ENCODE results near the gene CBL. TPM values are rescaled to one million over a fixed set of nuclear protein-coding genes. Genes with fewer than 3 reads are reported as not detected.

The CBL gene
- total RNA-seq, 1 experiment from 2014 or later = 52.7 TPM

DNA sequence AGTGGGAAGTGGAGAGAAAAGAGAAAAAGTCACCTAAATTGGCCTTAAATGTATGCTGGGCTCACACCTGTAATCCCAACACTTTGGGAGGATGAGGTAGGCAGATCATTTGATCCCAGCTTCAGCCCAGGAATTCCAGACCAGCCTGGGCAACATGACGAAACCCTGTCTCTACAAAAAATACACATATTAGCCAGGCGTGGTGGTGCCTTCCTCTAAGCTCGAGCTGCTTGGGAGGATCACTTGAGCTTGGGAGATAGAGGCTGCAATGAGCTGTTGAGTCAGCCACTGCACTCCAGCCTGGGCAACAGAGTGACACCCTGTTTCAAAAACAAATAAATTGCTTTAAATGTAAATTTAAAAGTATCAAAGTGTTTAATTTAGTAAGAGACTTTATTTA is 3.9 kb downstream of the CBL start:
- TF ChIP-seq, protein P1, sequence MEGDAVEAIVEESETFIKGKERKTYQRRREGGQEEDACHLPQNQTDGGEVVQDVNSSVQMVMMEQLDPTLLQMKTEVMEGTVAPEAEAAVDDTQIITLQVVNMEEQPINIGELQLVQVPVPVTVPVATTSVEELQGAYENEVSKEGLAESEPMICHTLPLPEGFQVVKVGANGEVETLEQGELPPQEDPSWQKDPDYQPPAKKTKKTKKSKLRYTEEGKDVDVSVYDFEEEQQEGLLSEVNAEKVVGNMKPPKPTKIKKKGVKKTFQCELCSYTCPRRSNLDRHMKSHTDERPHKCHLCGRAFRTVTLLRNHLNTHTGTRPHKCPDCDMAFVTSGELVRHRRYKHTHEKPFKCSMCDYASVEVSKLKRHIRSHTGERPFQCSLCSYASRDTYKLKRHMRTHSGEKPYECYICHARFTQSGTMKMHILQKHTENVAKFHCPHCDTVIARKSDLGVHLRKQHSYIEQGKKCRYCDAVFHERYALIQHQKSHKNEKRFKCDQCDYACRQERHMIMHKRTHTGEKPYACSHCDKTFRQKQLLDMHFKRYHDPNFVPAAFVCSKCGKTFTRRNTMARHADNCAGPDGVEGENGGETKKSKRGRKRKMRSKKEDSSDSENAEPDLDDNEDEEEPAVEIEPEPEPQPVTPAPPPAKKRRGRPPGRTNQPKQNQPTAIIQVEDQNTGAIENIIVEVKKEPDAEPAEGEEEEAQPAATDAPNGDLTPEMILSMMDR (IDR thresholded peaks at IDR 0.05; ENCODE audit: insufficient read depth in 1 of 2, low read depth in 1 of 2, low read length in 1 of 2, severe bottlenecking in 1 of 2, unreplicated experiment in 1 of 2) = no peak
- peaks cover 5% of the 10 kb centered on the region for H3K36me3 Mint-ChIP-seq (ENCODE audit: insufficient read depth, unreplicated experiment)
- H3K4me1 Mint-ChIP-seq (ENCODE audit: low read depth, unreplicated experiment) = peaks cover 30% of the 10 kb centered on the region
- H3K4me1 ChIP-seq = peaks cover 14% of the 10 kb centered on the region
- no TSS peak for BruUV-seq (replicated peaks)
- no peak overlapping the region for H3K27ac Mint-ChIP-seq (ENCODE audit: unreplicated experiment)
- H3K36me3 ChIP-seq (ENCODE audit: control insufficient read depth, insufficient read depth, low read length) = no peaks in the 10 kb centered on the region
- intact Hi-C loops (cut with micrococcal nuclease; ENCODE audit: unreplicated experiment) = no loop called here
- H3K4me3 ChIP-seq (ENCODE audit: low read depth, low read length) = no peak overlapping the region
- no peak overlapping the region for H3K4me3 Mint-ChIP-seq (ENCODE audit: unreplicated experiment)
- no peaks in the 10 kb centered on the region for H3K9me3 ChIP-seq
- H3K27me3 Mint-ChIP-seq (ENCODE audit: insufficient read depth, unreplicated experiment) = no peaks in the 10 kb centered on the region
- ChIA-PET CTCF (interaction anchor here (0.7 kb wide), 2 partner anchors 111 to 180 kb away, joined by 3 read pairs; no protein-coding TSS in a partner anchor), POLR2A (interaction anchor here (0.6 kb wide), 1 partner anchor 74 kb away, joined by 7 read pairs; no protein-coding TSS in a partner anchor)
- H3K27me3 ChIP-seq (replicated peaks; ENCODE audit: control insufficient read depth, insufficient read depth, low read length) = no peaks in the 10 kb centered on the region
- DNase-seq = peak in 1 of 2 experiments; percentile 31
- H3K9me3 Mint-ChIP-seq (ENCODE audit: unreplicated experiment) = no peaks in the 10 kb centered on the region

DNA sequence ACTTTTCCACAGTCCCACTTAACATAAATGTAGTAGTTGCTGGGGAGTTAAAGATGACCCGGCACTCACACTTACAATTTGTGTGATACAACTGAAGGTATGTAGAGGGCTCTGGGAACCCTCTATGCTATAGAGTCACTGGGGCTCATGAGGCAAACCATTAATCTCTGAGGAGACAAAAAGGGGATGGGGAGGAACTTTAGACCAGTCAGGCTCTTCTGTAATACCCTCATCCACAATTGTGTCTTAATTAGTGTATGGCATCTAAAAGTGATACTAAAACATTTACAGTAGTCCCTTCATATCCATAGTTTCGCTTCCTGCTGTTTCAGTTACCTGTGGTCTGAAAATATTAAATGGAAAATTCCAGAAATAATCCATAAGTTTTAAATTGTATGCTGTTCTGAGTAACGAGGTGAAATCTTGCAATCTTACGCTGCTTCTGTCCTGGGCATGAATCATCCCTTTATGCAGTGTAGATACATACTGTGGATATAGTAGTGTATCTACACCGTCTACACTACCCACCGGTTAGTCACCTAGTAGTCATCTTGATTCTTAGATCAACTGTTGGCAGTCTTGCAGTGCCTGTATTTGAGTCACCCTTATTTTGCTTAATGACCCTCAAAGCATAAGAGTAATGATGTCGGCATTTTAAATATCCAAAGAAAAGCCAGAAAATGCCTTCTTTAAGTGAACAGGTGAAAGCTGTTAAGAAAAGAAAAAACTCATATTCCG is 12.2 kb downstream of the CBL start:
- Mint-ChIP-seq H3K27ac (ENCODE audit: unreplicated experiment) (no peak overlapping the region), H3K4me3 (ENCODE audit: unreplicated experiment) (no peak overlapping the region), H3K4me1 (ENCODE audit: low read depth, unreplicated experiment) (peaks cover 1% of the 10 kb centered on the region), H3K27me3 (ENCODE audit: insufficient read depth, unreplicated experiment) (no peaks in the 10 kb centered on the region), H3K9me3 (ENCODE audit: unreplicated experiment) (no peaks in the 10 kb centered on the region), H3K36me3 (ENCODE audit: insufficient read depth, unreplicated experiment) (peaks cover 6% of the 10 kb centered on the region)
- no peak overlapping the region for H3K4me3 ChIP-seq (ENCODE audit: low read depth, low read length)
- no peak for DNase-seq
- no peaks in the 10 kb centered on the region for H3K4me1 ChIP-seq
- TF ChIP-seq, protein P1 (IDR thresholded peaks at IDR 0.05; ENCODE audit: insufficient read depth in 1 of 2, low read depth in 1 of 2, low read length in 1 of 2, severe bottlenecking in 1 of 2, unreplicated experiment in 1 of 2) = no peak
- ChIA-PET CTCF (no interaction called here), POLR2A (no interaction called here)
- no peaks in the 10 kb centered on the region for H3K9me3 ChIP-seq
- no peaks in the 10 kb centered on the region for H3K36me3 ChIP-seq (ENCODE audit: control insufficient read depth, insufficient read depth, low read length)
- BruUV-seq (replicated peaks) = no TSS peak
- H3K27me3 ChIP-seq (replicated peaks; ENCODE audit: control insufficient read depth, insufficient read depth, low read length) = no peaks in the 10 kb centered on the region
- intact Hi-C loops (cut with micrococcal nuclease; ENCODE audit: unreplicated experiment) = no loop called here

DNA sequence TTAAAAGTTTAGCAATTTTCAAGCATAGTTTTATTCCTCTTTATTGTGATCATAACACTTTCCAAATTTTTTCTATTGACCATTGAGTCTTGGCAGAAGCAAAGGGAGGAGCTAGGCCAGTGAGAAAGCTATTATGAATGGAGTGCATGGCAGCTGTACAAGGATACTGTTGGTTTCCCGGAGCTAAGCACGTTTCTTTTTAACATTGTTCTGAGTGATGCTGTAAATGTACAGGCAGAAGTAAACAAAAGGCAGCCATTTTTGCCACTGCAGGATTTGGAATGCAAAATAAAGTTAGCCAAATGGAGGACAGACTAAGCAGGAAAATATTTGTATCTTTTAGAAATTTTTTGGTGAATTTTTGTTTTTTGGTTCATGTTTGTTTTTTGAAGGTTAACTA is 16.2 kb downstream of the CBL start:
- Mint-ChIP-seq H3K27me3 (ENCODE audit: insufficient read depth, unreplicated experiment) (no peaks in the 10 kb centered on the region), H3K27ac (ENCODE audit: unreplicated experiment) (no peak overlapping the region), H3K4me1 (ENCODE audit: low read depth, unreplicated experiment) (no peaks in the 10 kb centered on the region), H3K9me3 (ENCODE audit: unreplicated experiment) (no peaks in the 10 kb centered on the region), H3K4me3 (ENCODE audit: unreplicated experiment) (no peak overlapping the region), H3K36me3 (ENCODE audit: insufficient read depth, unreplicated experiment) (peaks cover 12% of the 10 kb centered on the region)
- DNase-seq = no peak
- TF ChIP-seq, protein P1 (IDR thresholded peaks at IDR 0.05; ENCODE audit: insufficient read depth in 1 of 2, low read depth in 1 of 2, low read length in 1 of 2, severe bottlenecking in 1 of 2, unreplicated experiment in 1 of 2) = no peak
- intact Hi-C loops (cut with micrococcal nuclease; ENCODE audit: unreplicated experiment) = no loop called here
- H3K27me3 ChIP-seq (replicated peaks; ENCODE audit: control insufficient read depth, insufficient read depth, low read length) = no peaks in the 10 kb centered on the region
- ChIA-PET CTCF (interaction anchor here (0.6 kb wide), 1 partner anchor 16 kb away, joined by 8 read pairs; the partner anchor contains the start of gene CBL), POLR2A (no interaction called here)
- no peak overlapping the region for H3K4me3 ChIP-seq (ENCODE audit: low read depth, low read length)
- no peaks in the 10 kb centered on the region for H3K9me3 ChIP-seq
- no peaks in the 10 kb centered on the region for H3K36me3 ChIP-seq (ENCODE audit: control insufficient read depth, insufficient read depth, low read length)
- BruUV-seq (replicated peaks) = no TSS peak
- no peaks in the 10 kb centered on the region for H3K4me1 ChIP-seq
